H7 (cell line): ENCODE measurements around the gene DHRSX. TPM values are rescaled to one million over a fixed set of nuclear protein-coding genes. Genes with fewer than 3 reads are reported as not detected.
"Not testable (repeated sequence)": the region's sequence is repeated elsewhere in the genome, so short reads cannot be mapped to it uniquely, and the experiment has no call there.

Experiments used
- DNase-seq: peaks from one replicate; pipeline ENCODE4 v3.0.0; 2012
- H3K27me3 ChIP-seq: 2 replicates; pipeline ENCODE4 v1.6.0; 2011; ENCODE audit warnings: mild to moderate bottlenecking, low read length; ENCODE audit not compliant: control insufficient read depth, insufficient read depth
- H3K36me3 ChIP-seq: replicated peaks from 2 replicates; pipeline ENCODE4 v1.5.1; 2011; ENCODE audit warnings: low read length; ENCODE audit not compliant: control insufficient read depth, insufficient read depth
- H3K4me3 ChIP-seq: 2 replicates; pipeline ENCODE4 v1.5.1; 2011; ENCODE audit warnings: low read depth, mild to moderate bottlenecking, control low read depth, low read length, moderate library complexity; ENCODE audit not compliant: insufficient read depth
- total RNA-seq: library from RNA; depleted of rRNA; stranded (reverse); fragments of >200 nt; shearing (Covaris generic); gene quantifications from 2 replicates; pipeline ENCODE4 v1.2.3, GENCODE V29; 2014

DHRSX gene
- total RNA-seq, 1 experiment from 2014 or later, result 25.5 TPM

DNA sequence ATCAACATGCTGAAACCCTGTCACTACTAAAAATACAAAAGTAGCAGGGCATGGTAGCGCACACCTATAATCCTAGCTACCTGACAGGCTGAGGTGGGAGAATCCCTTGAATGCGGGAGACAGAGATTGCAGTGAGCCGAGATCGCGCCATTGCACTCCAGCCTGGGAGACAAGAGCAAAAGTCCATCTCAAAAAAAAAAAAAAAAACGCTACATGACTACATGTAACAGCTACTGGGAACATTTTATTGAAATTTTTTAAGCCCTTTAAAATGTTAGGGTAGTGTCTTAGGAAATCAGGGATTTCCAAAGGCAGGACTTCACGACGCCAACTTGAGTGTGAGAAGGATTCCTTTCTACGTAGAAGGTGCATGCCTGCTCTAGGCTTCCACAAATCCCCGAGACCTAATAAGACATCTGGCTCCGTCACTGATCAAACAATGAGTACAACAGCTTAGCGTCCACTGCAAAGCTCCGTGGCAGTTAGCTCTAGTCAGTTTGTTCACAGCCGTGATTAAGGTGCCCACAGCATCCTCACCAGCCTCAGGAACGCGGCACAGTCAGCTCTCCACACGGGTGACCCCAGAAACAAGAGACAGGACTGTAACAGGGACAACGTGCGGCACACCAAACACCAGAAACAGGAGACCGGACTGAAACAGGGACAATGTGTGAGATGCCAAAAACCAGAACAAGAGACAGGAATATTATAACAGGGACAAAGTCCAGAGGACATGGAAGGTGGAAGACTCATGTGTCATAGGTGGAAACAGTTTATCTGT is 33.7 kb downstream of the DHRSX start:
- DNase-seq, result no peak
- no peaks in the 10 kb centered on the region for H3K27me3 ChIP-seq
- no peaks in the 10 kb centered on the region; the same call in 1 of the 2 replicates for H3K36me3 ChIP-seq
- H3K4me3 ChIP-seq, result no peak overlapping the region

DNA sequence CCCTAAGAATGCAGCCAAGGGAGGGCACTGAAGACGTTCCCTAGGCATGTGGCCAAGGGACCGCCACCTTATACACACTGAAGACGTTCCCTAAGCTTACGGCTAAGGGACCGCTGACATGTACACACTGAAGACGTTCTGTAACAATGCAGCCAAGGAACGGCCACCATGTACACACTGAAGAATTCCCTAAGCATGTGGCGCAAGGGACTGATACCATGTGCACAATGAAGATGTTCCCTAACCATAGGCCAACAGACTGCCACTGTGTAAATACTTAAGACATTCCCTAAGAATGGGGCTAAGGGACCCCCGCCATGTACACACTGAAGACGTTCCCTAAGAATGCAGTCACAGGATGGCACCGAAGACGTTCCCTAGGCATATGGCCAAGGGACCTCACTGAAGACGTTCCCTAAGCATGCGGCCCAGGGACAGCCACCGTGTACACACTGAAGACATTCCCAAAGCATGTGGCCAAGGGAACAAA is 36.1 kb downstream of the DHRSX start:
- Histone ChIP-seq H3K27me3 (no peaks in the 10 kb centered on the region), H3K4me3 (no peak overlapping the region), H3K36me3 (no peaks in the 10 kb centered on the region; the same call in 1 of the 2 replicates)
- no peak for DNase-seq

DNA sequence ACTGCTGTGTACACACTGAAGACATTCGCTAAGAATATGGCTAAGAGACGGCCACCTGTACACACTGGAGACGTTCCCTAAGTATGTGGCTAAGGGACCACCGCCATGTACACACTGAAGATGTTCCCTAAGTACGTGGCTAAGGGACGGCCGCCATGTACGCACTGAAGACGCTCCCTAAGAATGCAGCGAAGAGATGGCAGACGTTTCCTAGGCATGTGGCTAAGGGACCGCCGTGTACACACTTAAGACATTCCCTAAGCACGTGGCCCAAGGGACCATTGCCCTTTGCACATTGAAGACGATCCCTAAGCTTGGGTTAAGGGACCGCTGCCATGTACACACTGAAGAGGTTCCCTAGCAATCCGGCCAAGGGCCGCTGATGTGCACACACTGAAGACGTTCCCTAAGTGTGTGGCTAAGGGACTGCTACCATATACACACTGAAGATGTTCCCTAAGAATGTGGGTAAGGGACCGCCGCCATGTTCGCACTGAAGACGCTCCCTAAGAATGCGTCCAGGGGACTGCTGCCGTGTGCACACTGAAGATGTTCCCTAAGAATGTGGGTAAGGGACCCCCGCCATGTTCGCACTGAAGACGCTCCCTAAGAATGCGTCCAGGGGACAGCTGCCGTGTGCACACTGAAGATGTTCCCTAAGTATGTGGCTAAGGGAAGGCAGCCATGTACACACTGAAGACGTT is 36.7 kb downstream of the DHRSX start:
- no peak for DNase-seq
- Histone ChIP-seq H3K4me3 (no peak overlapping the region), H3K36me3 (no peaks in the 10 kb centered on the region; the same call in 1 of the 2 replicates), H3K27me3 (no peaks in the 10 kb centered on the region)

DNA sequence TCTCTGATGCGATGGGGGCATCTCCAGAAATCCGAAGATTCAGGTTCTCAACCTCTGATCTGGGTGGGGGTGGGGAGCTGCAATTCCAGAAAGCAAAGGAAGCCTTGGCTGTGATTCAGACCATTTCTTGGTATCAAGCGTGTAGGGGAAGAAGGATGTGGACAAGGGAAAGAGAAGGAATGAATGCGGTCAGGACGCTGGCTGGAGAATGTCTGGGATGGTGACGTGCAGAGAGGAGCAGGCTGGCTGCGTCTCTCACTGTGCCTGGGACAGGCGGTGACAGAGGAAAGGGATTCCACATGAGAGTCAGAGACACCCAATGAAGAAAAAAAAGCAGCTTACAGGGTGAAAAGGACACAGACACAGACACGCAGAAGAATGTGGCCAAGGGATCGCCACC is 37.3 kb downstream of the DHRSX start:
- H3K4me3 ChIP-seq, H3K27me3 ChIP-seq, DNase-seq, H3K36me3 ChIP-seq: not testable (repeated sequence)

DNA sequence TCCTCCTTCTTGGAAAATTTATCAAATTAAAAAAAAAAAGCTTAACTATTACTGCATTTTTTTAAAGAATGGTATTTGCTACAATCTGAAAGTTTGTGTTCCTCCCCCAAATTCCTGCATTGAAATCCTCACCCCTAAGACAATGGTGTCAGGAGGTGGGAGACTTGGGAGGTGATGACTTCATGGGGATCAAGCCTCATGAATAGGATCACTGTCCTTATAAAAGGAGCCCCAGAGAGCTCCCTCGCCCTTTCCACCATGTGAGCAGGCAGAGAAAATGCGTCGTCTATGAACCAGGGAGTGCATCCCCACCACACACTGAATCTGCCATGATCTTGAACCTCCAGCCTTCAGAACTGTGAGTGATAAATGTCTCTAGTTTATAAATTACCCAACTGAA is 38.0 kb downstream of the DHRSX start:
- no peak for DNase-seq
- no peak overlapping the region for H3K4me3 ChIP-seq
- no peaks in the 10 kb centered on the region for H3K27me3 ChIP-seq
- no peaks in the 10 kb centered on the region; the same call in 1 of the 2 replicates for H3K36me3 ChIP-seq

DNA sequence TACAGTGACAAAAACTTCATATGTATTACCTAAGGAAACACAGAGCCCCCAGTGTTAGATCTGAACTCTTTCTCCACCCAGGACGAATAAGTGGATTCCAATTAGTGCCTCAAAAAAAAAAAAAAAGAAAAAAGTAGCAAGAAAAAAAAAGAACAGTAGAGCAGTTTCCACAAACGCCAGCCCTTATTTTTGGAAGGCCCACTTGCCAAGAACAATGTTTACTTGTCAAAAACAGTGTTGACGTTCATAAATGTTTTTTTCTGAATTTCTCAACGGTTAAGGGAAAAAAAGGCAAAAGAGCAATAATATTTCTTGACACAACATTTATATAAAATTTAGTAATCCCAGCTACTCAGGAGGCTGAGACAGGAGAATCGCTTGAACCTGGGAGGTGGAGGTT is 38.7 kb downstream of the DHRSX start:
- no peak overlapping the region for H3K4me3 ChIP-seq
- H3K36me3 ChIP-seq, result no peaks in the 10 kb centered on the region; the same call in 1 of the 2 replicates
- no peaks in the 10 kb centered on the region for H3K27me3 ChIP-seq
- DNase-seq, result no peak

DNA sequence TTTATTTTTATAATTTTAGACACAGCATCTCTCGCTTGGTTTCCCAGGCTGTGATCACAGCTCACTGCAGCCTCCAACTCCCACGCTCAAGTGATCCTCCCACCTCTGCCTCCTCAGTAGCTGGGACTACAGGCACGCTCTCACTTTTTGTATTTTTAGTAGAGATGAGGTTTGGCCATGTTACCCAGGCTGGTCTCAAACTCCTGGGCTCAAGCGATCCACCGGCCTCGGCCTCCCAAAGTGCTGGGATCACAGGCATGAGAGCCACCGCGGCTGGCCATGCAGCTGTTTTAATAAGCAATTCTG is 39.1 kb downstream of the DHRSX start:
- no peaks in the 10 kb centered on the region for H3K27me3 ChIP-seq
- no peak for DNase-seq
- H3K4me3 ChIP-seq, result no peak overlapping the region
- H3K36me3 ChIP-seq, result no peaks in the 10 kb centered on the region; the same call in 1 of the 2 replicates

DNA sequence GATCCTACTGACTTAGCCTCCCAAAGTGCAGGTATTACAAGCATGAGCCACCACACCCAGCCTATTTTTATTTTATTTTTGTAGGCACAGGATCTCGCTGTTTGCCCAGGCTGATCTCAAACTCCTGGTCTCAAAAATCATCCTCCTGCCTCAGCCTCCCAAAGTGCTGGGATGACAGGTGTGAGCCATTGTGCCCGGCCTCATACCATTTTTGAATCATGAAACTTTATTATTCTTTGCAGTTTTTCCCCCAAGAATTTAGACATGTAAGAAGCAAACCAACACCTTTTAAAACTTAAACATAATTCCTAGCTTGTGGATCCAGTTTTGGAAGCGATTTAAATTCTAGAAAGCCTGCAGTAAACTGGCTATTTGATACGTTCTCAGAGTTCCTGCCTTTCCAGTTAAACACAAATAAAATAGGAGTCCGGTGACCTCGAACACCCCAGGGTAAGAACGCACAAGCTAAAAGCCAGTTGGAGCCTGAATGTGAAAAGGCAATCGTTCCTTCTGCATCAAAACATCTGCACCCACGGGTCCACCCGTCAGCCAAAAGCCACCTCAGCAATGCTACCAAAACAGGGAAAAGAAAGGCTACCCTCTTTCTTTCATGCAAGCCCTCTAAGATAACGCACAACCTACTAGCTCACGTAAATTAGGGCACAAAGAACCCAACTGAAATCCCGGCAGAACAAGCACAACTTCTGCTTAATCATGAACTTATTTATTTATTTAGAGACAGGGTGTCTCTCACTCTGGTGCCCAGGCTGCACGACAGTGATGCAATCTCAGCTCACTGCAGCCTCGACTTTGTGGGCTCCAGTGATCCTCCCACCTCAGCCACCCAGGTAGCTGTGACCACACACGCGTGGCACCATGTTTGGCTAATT is 39.7 kb downstream of the DHRSX start:
- H3K4me3 ChIP-seq, DNase-seq, H3K27me3 ChIP-seq, H3K36me3 ChIP-seq: not testable (repeated sequence)

DNA sequence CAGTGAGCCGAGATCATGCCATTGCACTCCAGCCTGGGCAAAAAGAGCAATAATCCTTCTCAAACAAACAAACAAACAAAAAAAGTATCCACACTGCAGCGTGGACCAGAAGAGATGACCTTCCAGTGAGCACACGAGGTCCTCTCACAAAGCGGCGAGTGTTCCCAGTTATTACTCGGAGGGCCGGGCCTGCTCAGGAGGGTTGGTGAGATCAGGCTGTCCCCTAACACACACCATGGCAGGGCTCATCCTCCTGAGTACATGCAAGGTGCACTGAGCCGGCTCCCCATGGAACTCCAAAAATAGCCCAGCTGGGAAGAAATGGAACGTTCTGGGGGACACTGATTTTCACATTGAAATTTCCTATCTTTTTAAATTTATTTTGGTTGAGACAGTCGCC is 40.7 kb downstream of the DHRSX start:
- H3K27me3 ChIP-seq, DNase-seq, H3K4me3 ChIP-seq, H3K36me3 ChIP-seq: not testable (repeated sequence)

DNA sequence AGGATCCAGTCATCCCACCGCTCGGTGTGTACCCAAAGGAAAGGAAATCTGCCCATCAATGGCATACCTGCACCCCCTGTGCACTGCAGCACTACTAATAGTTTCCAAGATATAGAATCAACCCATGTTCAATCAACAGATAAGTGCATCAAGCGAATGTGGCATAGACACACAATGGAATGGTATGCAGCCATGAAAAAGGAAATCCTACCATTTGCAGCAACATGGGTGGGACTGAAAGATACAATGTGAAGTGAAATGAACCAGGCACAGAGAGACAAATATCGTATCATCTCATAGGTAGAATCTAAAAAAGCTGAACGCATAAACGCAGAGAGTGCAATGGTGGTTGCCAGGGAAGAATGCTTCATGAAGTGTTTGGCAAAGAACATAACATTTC is 42.5 kb downstream of the DHRSX start:
- Histone ChIP-seq H3K4me3 (no peak overlapping the region), H3K36me3 (no peaks in the 10 kb centered on the region), H3K27me3 (no peaks in the 10 kb centered on the region)
- DNase-seq, result no peak

DNA sequence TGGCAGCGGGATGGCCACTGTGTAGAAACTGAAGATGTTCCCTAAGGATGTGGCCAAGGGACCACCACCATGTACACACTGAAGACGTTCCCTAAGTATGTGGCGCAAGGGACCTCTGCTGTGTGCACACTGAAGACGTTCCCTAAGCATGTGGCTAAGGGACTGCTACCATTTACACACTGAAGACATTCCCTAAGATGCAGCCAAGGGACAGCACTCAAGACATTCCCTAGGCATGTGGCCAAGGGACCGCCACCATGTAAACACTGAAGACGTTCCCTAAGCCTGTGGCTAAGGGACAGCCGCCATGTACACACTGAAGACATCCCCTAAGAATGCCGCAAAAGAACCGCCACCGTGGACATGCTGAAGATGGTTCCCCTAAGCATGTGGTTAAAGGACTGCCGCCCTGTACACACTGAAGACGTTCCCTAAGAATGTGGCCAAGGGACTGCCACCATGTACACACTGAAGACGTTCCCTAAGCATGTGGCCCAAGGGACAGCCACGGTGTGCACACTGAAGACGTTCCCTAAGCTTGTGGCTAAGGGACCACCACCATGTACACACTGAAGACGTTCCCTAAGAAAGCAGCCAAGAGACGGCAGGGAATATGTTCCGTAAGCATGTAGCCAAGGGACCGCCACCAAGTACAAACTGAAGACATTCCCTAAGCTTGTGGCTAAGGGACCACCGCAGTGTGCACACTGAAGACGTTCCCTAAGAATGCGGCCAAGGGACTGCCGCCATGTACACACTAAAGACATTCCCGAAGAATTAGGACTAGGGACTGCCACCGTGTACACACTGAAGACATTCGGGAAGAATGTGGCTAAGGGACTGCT is 43.3 kb downstream of the DHRSX start:
- DNase-seq, result no peak

DNA sequence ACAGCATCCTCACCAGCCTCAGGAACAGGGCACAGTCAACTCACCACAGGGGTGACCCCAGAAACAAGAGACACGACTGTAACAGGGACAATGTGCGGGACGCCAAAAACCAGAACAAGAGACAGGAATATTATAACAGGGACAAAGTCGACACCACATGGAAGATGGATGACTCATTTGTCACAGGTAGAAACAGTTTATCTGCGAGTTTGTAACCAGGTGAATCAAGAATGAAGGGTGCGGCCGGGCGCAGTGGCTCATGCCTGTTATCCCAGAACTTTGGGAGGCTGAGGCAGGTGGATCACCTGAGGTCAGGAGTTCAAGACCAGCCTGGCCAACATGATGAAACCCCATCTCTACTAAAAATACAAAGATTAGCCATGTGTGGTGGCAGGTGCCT is 44.7 kb downstream of the DHRSX start:
- not testable (repeated sequence) for DNase-seq, H3K27me3 ChIP-seq, H3K36me3 ChIP-seq, H3K4me3 ChIP-seq

More for the DNA sequence above, 43.3 kb downstream of the DHRSX start:
- no peak overlapping the region for H3K4me3 ChIP-seq
- H3K36me3 ChIP-seq, result no peaks in the 10 kb centered on the region; the same call in 1 of the 2 replicates
- H3K27me3 ChIP-seq, result no peaks in the 10 kb centered on the region

DNA sequence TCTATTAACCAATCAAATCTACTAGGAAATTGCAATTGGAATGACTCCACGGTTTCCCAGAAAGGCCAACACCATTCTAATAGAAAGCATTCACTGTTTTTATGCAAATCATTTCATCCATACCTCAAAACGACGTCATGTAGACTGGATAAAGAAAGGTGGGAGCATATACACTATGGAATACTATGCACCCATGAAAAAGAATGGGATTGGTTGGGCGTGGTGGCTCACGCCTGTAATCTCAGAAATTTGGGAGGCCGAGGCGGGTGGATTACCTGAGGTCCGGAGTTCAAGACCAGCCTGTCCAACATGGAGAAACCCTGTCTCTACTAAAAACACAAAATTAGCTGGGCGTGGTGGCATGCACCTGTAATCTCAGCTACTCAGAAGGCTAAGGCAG is 46.2 kb downstream of the DHRSX start:
- not testable (repeated sequence) for H3K36me3 ChIP-seq, H3K4me3 ChIP-seq, H3K27me3 ChIP-seq, DNase-seq

DNA sequence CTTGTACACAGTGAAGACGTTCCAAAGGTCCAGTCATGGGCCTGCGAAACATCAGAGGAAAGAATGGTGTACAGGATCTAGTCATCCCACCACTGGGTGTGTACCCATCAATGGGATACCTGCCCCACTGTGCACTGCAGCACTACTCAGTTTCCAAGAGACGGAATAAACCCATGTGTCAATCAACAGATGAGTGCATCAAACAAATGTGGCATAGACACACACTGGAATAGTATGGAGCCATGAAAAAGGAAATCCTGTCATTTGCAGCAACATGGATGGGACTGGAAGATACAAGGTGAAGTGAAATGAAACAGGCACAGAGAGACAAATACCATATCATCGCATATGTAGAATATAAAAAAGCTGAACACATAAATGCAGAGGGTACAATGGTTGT is 48.0 kb downstream of the DHRSX start:
- H3K4me3 ChIP-seq, result no peak overlapping the region
- DNase-seq, result no peak
- no peaks in the 10 kb centered on the region; the same call in 1 of the 2 replicates for H3K36me3 ChIP-seq
- H3K27me3 ChIP-seq, result no peaks in the 10 kb centered on the region
